MM.1S (cell line): Measurements from ENCODE around the gene SULT1C3.

Experiments used
- EZH2 ChIP-seq: fragments of 300-600 bp; sonication (generic); optimal IDR thresholded peaks from 2 replicates; pipeline ENCODE3; 2017; ENCODE audit warnings: low read depth, mild to moderate bottlenecking, antibody characterized with exemption, low read length, mixed read lengths
- EZH2phosphoT487 ChIP-seq: fragments of 300-600 bp; sonication (generic); IDR thresholded peaks from 2 replicates; pipeline ENCODE4 v1.6.1; 2018; ENCODE audit warnings: antibody characterized with exemption, low read length
- TF ChIP-seq, protein P1 (sequence below): fragments of 300-600 bp; sonication (generic); IDR thresholded peaks from 2 replicates; pipeline ENCODE4 v1.5.1; 2016; ENCODE audit warnings: antibody characterized with exemption, low read length, mixed read lengths

DNA sequence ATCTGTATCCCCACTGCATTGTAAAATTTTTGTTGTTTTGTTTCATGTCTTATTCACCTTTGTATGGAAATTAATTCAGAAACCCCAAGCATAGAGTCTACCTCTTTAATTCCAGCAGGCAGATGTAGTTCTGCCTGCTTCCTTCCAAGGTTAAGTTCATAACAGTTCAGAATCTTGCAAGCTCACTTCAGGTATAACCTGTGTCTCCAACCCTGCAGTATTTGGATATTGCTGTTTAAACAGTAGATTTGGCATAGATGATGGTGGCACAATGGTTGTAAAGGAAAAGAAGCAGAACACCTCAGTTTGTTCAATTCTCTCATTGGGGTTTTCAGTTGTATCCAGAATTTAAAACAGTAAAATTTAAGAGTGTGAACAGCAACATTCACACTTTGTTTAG lies 70.1 kb downstream of the SULT1C3 start:
- TF ChIP-seq, protein P1, sequence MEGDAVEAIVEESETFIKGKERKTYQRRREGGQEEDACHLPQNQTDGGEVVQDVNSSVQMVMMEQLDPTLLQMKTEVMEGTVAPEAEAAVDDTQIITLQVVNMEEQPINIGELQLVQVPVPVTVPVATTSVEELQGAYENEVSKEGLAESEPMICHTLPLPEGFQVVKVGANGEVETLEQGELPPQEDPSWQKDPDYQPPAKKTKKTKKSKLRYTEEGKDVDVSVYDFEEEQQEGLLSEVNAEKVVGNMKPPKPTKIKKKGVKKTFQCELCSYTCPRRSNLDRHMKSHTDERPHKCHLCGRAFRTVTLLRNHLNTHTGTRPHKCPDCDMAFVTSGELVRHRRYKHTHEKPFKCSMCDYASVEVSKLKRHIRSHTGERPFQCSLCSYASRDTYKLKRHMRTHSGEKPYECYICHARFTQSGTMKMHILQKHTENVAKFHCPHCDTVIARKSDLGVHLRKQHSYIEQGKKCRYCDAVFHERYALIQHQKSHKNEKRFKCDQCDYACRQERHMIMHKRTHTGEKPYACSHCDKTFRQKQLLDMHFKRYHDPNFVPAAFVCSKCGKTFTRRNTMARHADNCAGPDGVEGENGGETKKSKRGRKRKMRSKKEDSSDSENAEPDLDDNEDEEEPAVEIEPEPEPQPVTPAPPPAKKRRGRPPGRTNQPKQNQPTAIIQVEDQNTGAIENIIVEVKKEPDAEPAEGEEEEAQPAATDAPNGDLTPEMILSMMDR: no peak
- no peak for TF ChIP-seq EZH2
- no peak for TF ChIP-seq EZH2phosphoT487
